PC-3 (cell line): ENCODE measurements around the gene IL1RAPL2. TPM values are rescaled to one million over a fixed set of nuclear protein-coding genes. Genes with fewer than 3 reads are reported as not detected.
A peak's percentile ranks its signal among the peaks of the same experiment; 100 is the strongest.

Source experiments
- ATAC-seq: fragments of 200-7000 bp; cut with Tn5 transposase; 2 replicates; pipeline ENCODE4 v1.9.1; 2020; ENCODE audit warnings: mild to moderate bottlenecking, moderate library complexity
- BruUV-seq: library from RNA; stranded (reverse); fragments of 400-500 nt; replicated peaks from 2 replicates; lab custom pipeline; 2021; lab: Mats Ljungman, UMichigan
- CTCF ChIA-PET: fragments of 300-600 bp; sonication (Branson Sonifier 250); formaldehyde crosslinking; loops from one replicate; lab custom pipeline; 2022; ENCODE audit warnings: antibody characterized with exemption; lab: Charles Lee
- POLR2A ChIA-PET: fragments of 300-600 bp; sonication (Branson Sonifier 250); formaldehyde crosslinking; loops from one replicate; lab custom pipeline; 2022; ENCODE audit warnings: antibody characterized with exemption; ENCODE audit not compliant: unreplicated experiment; lab: Charles Lee
- DNase-seq: peaks from one replicate; pipeline ENCODE4 v3.0.0-alpha.2; 2015
- H2AFZ ChIP-seq: fragments of 300-600 bp; sonication (generic); 2 replicates; pipeline ENCODE4 v1.6.0; 2016; ENCODE audit warnings: antibody characterized with exemption, low read length
- H3F3A ChIP-seq: fragments of 300-600 bp; sonication (generic); one replicate; pipeline ENCODE4 v1.6.0; 2017; ENCODE audit warnings: antibody characterized with exemption, low read length, control low read depth, mild to moderate bottlenecking; ENCODE audit not compliant: unreplicated experiment
- H3K27ac ChIP-seq: fragments of 300-600 bp; sonication (generic); 2 replicates; pipeline ENCODE4 v1.5.1; 2016; ENCODE audit warnings: mild to moderate bottlenecking, low read length
- H3K27me3 ChIP-seq: fragments of 300-600 bp; sonication (generic); 2 replicates; pipeline ENCODE4 v1.6.1; 2016; ENCODE audit warnings: low read length, mixed read lengths
- H3K36me3 ChIP-seq: fragments of 300-600 bp; sonication (generic); 2 replicates; pipeline ENCODE4 v1.6.1; 2016; ENCODE audit warnings: low read depth, mixed run types, low read length, mixed read lengths
- H3K4me1 ChIP-seq: fragments of 300-600 bp; sonication (generic); 2 replicates; pipeline ENCODE4 v1.5.1; 2016; ENCODE audit warnings: low read length; ENCODE audit not compliant: insufficient read depth
- H3K4me2 ChIP-seq: fragments of 300-600 bp; sonication (generic); 2 replicates; pipeline ENCODE4 v1.6.0; 2016; ENCODE audit warnings: low read length
- H3K4me3 ChIP-seq: fragments of 300-600 bp; sonication (generic); 2 replicates; pipeline ENCODE4 v1.5.1; 2016; ENCODE audit warnings: mild to moderate bottlenecking, low read length, mixed read lengths
- H3K79me2 ChIP-seq: fragments of 300-600 bp; sonication (generic); 2 replicates; pipeline ENCODE4 v1.6.1; 2017; ENCODE audit warnings: low read length, mixed read lengths
- H3K9ac ChIP-seq: fragments of 300-600 bp; sonication (generic); 2 replicates; pipeline ENCODE4 v1.6.0; 2016; ENCODE audit warnings: mild to moderate bottlenecking, low read length
- H3K9me2 ChIP-seq: fragments of 300-600 bp; sonication (generic); replicated peaks from 2 replicates; pipeline ENCODE4 v1.6.1; 2016; ENCODE audit warnings: mixed run types, low read length, mixed read lengths
- H3K9me3 ChIP-seq: fragments of 300-600 bp; sonication (generic); 2 replicates; pipeline ENCODE4 v1.6.1; 2016; ENCODE audit warnings: low read length, mixed read lengths
- H4K20me1 ChIP-seq: fragments of 300-600 bp; sonication (generic); 2 replicates; pipeline ENCODE4 v1.6.1; 2016; ENCODE audit warnings: low read length, mixed read lengths
- EZH2 ChIP-seq: fragments of 300-600 bp; sonication (generic); IDR thresholded peaks from one replicate; pipeline ENCODE4 v1.6.1; 2017; ENCODE audit warnings: antibody characterized with exemption, mild to moderate bottlenecking, low read length; ENCODE audit not compliant: unreplicated experiment
- EZH2phosphoT487 ChIP-seq: fragments of 300-600 bp; sonication (generic); IDR thresholded peaks from 2 replicates; pipeline ENCODE4 v1.6.1; 2018; ENCODE audit warnings: mild to moderate bottlenecking, antibody characterized with exemption, low read length, borderline replicate concordance
- intact Hi-C: fragments of 100-400 bp; cut with micrococcal nuclease; formaldehyde crosslinking; loops from 2 replicates; pipeline ENCODE4 v1.9.0; 2023
- total RNA-seq: library from RNA; depleted of rRNA; stranded (reverse); fragments of >200 nt; gene quantifications from 2 replicates; pipeline ENCODE4 v1.2.3, GENCODE V29; 2014
- TF ChIP-seq, protein P1 (sequence below): fragments of 300-600 bp; sonication (generic); conservative IDR thresholded peaks from 2 replicates; pipeline ENCODE4 v1.5.1; 2017; ENCODE audit warnings: antibody characterized with exemption, low read depth, mild to moderate bottlenecking, low read length

Gene IL1RAPL2
- total RNA-seq, 1 experiment from 2014 or later: 0.62 TPM

DNA sequence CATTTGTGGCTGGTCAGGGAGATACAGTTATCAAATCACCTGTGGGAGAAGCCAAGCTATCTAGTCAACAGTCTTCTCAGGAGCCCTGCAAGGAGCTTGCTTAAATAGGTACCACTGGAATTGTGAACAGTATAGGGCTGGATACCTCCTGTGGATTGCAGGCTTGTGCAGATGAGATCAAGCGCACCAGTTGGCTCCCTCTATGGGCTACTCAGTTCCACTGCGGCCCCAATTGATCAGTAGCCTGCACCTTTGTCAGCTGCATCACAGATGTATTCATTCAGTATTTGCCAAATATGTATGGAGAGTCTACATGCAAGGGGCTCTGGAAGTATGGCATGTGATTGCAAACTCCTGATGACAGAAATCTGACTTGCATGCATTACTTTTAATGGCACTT, 625.9 kb downstream of the IL1RAPL2 start:
- Histone ChIP-seq H3K9me2 (no peaks in the 10 kb centered on the region), H3K4me2 (no peak overlapping the region)
- peak; percentile 59 for DNase-seq

DNA sequence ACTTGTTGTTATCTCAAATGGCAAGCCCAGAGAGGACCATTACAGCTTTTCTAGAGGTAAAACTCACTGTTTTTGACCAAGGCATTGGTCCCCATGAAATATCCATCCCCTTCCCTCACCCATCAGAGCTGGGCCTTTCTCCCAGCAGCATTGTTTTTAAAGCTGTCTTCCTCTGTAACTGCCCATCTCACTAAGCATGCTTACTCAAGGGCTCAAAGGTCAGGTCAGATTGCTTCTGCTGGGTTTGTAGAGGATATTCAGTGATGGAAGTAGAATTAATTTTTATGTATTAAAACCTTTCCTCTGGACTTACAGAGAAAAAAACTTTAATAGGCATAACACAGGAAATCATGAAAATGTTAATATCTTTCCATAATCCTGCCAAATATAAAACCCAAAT, 643.4 kb downstream of the IL1RAPL2 start:
- DNase-seq (no peak), ATAC-seq (no peak)
- no TSS peak for BruUV-seq
- intact Hi-C loops: no loop called here
- Histone ChIP-seq H3K4me1 (no peaks in the 10 kb centered on the region), H3K79me2 (no peaks in the 10 kb centered on the region), H3K36me3 (no peaks in the 10 kb centered on the region), H3K4me2 (no peak overlapping the region), H3K27me3 (no peaks in the 10 kb centered on the region), H3K9me3 (no peaks in the 10 kb centered on the region), H3K27ac (no peak overlapping the region), H3K4me3 (no peak overlapping the region), H3K9ac (no peak overlapping the region), H4K20me1 (no peaks in the 10 kb centered on the region), H2AFZ (no peak overlapping the region), H3F3A (no peaks in the 10 kb centered on the region), H3K9me2 (no peaks in the 10 kb centered on the region)
- TF ChIP-seq, protein P1, sequence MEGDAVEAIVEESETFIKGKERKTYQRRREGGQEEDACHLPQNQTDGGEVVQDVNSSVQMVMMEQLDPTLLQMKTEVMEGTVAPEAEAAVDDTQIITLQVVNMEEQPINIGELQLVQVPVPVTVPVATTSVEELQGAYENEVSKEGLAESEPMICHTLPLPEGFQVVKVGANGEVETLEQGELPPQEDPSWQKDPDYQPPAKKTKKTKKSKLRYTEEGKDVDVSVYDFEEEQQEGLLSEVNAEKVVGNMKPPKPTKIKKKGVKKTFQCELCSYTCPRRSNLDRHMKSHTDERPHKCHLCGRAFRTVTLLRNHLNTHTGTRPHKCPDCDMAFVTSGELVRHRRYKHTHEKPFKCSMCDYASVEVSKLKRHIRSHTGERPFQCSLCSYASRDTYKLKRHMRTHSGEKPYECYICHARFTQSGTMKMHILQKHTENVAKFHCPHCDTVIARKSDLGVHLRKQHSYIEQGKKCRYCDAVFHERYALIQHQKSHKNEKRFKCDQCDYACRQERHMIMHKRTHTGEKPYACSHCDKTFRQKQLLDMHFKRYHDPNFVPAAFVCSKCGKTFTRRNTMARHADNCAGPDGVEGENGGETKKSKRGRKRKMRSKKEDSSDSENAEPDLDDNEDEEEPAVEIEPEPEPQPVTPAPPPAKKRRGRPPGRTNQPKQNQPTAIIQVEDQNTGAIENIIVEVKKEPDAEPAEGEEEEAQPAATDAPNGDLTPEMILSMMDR: no peak
- TF ChIP-seq EZH2phosphoT487: no peak
- TF ChIP-seq EZH2: no peak
- CTCF ChIA-PET: no interaction called here
- POLR2A ChIA-PET: no interaction called here

More for the DNA sequence above, 625.9 kb downstream of the IL1RAPL2 start:
- Histone ChIP-seq H3K36me3 (no peaks in the 10 kb centered on the region), H3K27me3 (no peaks in the 10 kb centered on the region), H3K79me2 (no peaks in the 10 kb centered on the region), H3K9me3 (no peaks in the 10 kb centered on the region), H4K20me1 (no peaks in the 10 kb centered on the region), H2AFZ (no peak overlapping the region), H3K4me1 (no peaks in the 10 kb centered on the region), H3K9ac (no peak overlapping the region), H3K27ac (no peak overlapping the region), H3K4me3 (no peak overlapping the region), H3F3A (no peaks in the 10 kb centered on the region)
- peak; percentile 89 for ATAC-seq
- ChIA-PET CTCF (interaction anchor here (0.6 kb wide), 1 partner anchor 269 kb away, joined by 3 read pairs; no protein-coding TSS in a partner anchor), POLR2A (no interaction called here)
- BruUV-seq: no TSS peak
- intact Hi-C loops: loop anchor here (2.0 to 10.0 kb wide), 7 partner anchors 120 to 707 kb away; partner anchors contain the start of gene IL1RAPL2
- TF ChIP-seq, protein P1: peak; percentile 65
- TF ChIP-seq EZH2: no peak

DNA sequence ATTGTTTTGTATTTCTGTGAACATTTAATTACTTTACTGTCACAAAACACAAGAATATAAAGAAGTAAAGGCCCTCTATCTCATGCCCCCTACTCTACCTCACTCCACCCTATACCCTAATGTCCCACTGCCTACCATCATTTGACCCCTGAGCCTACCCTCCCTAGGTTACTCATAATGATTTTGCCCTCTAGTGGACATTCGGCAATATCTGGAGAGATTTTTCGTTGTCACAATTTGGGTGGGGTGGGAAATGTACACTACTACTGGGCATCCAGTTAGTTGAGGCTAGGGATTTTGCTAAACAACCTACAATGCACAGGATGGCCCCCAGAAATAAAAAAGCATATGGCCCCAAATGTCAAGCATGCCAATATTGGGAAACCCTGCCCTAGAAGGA, 644.3 kb downstream of the IL1RAPL2 start:
- Histone ChIP-seq H3K4me3 (no peak overlapping the region), H3K27ac (no peak overlapping the region), H3K27me3 (no peaks in the 10 kb centered on the region), H3F3A (no peaks in the 10 kb centered on the region), H3K4me1 (no peaks in the 10 kb centered on the region), H3K9me2 (no peaks in the 10 kb centered on the region), H3K9me3 (no peaks in the 10 kb centered on the region), H2AFZ (no peak overlapping the region), H3K4me2 (no peak overlapping the region), H3K9ac (no peak overlapping the region), H3K79me2 (no peaks in the 10 kb centered on the region), H4K20me1 (no peaks in the 10 kb centered on the region), H3K36me3 (no peaks in the 10 kb centered on the region)
- TF ChIP-seq, protein P1: peak; percentile 54
- no peak for TF ChIP-seq EZH2phosphoT487
- BruUV-seq: no TSS peak
- ATAC-seq (no peak), DNase-seq (peak; percentile 33)
- POLR2A ChIA-PET: no interaction called here
- intact Hi-C loops: no loop called here
- CTCF ChIA-PET: no interaction called here
